SW 1271 (cell line): ENCODE measurements around the gene API5.

Source experiments
- DNase-seq, 2 experiments: peaks; one replicate each; lab custom pipeline; 2025; lab: John Stamatoyannopoulos, UW

API5 gene

DNA sequence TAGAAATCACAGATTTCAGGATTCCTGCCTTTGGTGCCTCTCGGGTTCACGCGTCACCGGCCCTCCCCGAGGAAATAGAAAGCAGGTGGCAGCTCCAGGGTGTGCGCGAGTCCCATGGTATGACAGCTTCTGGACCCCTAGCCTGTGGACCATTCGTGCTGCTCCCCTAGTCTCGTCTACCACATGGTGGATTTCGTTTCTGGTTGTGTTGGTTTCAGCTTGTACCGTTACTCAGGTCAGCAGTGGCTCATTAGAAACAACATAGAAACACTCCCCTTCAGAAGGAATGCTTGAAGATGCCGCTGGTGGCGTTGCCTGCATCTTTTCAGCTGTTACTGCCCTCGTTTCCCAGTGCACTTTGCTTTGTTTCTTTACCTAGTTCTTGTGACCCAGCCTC, 47.6 kb downstream of the API5 start:
- DNase-seq: peak in 1 of 2 experiments; percentile 53

GRCh38 chr11:43360361-43361032, 48.7 kb downstream of the API5 start:
- DNase-seq: no peak

GRCh38 chr11:43366677-43367076, 54.9 kb downstream of the API5 start:
- no peak for DNase-seq

DNA sequence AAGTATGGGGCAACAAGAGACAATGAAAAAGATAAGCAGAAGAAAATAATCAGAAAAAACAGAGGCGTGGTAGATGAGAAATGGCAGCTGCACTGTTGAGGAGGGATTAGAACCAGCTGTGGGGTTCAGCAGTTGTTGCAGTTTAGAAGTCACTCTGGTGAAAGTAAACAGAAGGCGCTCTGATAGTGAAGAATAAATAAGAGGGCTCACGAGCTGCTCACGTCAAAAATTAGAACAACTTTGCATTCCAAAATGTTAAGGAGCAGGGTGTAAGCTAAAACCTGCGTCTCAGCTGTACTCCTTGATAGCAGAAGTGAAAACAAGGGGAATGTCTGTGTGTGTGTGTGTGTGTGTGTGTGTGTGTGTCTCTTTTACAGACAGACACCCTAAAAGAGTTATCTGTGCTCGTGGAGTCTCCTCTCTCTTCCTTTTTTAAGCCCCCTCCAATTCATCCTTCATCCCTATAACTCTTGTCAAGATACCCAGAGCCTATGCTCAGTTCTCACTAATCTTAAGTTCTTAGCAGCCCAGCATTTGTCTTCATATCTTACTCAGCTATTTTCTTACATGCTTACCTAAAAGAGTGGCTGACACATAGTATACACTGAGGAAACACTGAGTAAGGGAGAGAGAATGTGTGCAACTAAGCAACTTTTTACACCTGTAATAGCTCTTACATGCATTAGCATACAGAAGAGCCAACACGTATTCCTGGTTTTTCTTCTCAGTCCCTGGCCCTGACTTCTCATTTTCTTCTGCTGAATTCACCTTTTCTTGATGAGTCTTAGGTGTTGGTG, 55.8 kb downstream of the API5 start:
- DNase-seq: no peak

DNA sequence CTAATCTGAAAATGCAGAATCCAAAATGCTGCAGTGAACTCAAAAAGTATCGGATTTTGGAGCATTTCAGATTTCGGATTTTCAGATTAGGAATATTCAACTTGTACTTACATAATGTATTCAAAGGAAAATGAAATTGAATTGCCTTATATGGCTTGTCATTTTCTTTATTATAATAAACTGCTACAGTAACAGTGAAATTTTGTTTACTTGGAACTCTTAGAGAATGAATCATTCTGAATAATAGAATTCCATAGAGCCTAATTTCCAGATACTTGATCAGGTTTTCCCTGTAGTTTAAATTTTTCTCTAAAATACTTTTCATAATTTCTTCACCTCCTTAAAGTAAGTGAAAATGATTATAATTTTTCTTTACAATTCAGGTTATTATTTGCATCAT, 64.3 kb downstream of the API5 start:
- DNase-seq: no peak

DNA sequence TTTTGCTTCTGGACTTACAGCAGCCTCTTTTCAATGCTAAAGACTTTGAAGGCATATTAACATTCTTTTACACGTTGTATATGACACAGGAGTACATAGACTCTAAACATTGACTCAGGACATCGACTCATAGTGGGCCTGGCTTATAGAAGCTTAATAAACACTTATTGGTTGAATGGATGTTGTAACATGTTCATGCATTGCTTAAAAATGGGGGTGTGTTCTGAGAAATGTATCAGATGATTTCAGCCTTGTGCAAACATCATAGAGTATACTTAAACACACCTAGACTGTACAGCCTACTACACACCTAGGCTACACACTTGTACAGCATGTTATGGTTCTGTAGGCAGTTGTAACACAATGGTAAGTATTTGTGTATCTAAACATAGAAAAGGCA, 64.8 kb downstream of the API5 start:
- no peak for DNase-seq

DNA sequence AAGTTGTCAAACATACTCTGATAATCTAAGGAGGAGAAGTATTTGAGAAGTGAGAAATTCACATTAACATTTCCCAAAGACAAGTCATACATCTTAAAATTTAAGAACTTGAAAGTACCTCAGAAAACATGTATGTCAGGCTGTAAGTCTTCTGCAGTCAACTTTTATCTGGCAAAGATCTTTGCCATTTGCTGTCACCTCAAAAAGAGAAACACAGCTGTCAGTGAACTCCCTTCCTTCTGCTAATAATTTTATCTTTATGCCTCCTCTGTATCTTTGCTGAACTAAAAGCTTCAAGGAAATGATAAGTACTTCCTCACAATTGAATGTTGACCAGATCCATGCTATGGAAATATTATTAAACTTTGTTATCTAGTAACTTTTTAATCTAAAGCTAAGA, 65.6 kb downstream of the API5 start:
- no peak for DNase-seq

DNA sequence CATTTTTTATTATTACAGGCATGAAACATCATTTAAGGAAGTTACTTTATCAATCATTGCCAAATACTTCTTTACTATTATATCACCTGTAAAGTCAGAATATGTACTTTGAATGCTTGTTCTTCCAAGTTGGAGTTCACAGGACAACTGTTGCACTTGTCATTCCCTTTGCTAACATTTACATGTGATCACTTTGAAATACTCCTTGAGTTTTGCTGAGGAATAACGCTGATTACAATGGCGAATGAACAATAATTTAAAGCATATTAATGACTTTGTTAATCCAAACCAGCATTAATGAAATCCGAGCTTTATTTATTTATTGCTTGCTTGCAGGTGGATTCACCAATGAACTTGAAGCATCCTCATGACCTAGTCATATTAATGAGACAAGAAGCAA, 67.1 kb downstream of the API5 start:
- DNase-seq: no peak

DNA sequence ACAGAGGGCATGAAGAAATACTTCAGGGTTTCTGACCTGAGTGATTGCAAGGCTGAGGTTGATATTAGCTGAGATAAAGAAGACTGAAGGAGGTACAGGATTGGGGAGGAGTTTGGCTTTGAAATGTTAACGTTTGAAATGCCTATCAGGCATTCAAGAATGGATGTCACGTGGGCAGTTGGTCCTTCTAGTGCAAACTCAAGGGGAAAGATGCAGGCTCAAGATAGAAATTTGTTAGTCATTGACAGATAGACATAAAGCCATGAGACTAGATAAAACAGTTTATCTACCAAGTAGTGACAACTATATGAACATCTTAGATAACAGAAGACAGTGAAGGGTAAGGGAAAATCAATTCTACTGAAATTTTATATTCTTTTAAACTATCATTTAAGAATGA, 70.0 kb downstream of the API5 start:
- DNase-seq: no peak

- no peak for DNase-seq
Measured at GRCh38 chr11:43382614-43383013, 70.8 kb downstream of the API5 start.

- no peak for DNase-seq
Measured at GRCh38 chr11:43384393-43384792, 72.6 kb downstream of the API5 start.

GRCh38 chr11:43392713-43393112, 80.9 kb downstream of the API5 start:
- no peak for DNase-seq

DNA sequence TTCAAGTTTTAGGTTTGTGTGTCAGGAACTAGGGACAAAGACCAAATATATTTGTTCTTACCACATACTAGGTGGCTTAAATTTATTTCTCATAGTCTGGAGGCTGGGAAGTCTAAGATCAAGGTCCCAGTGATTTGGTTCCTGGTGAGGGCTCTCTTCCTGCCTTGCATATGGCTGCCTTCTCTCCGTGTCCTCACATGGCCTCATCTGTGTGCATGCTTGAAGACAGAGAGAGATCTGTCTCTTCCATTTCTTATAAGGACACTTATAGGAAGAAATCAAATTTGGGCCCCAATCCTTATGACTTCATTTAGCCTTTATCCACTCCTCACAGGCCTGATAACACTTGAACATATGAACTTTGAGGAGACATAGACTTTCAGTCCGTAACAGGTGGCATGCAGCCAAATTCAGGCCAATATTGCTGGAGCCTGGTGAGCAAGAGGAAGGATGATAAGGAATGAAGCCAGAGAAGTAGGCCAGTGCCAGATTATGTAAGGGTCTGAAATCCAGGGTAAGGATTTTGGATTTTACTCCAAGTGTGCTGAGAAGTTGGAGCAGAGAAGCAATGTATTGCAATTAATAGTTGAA, 82.1 kb downstream of the API5 start:
- no peak for DNase-seq
